NCI-H146 treated with DMSO at 0.1 percent for 48 hours (cell line): ENCODE results near the gene ABCB9.
"Not testable (repeated sequence)": the region's sequence is repeated elsewhere in the genome, so short reads cannot be mapped to it uniquely, and the experiment has no call there.

Experiments used
- DNase-seq: peaks from one replicate; lab custom pipeline; 2025; ENCODE audit not compliant: unreplicated experiment; lab: John Stamatoyannopoulos, UW

Gene ABCB9

GRCh38 chr12:122903693-122904034, 62.6 kb downstream of the ABCB9 start:
- no peak for DNase-seq

- DNase-seq: no peak
These were observed 63.2 kb downstream of the ABCB9 start for GRCh38 chr12:122902854-122903692.

GRCh38 chr12:122899887-122900286, 66.4 kb downstream of the ABCB9 start:
- DNase-seq: no peak

- no peak for DNase-seq
These were observed 69.6 kb downstream of the ABCB9 start for GRCh38 chr12:122896662-122897061.

- DNase-seq: no peak
These were observed 70.3 kb downstream of the ABCB9 start, which contains the start of gene VPS37B for GRCh38 chr12:122895704-122896636. Gene VPS37B, minus strand, starts transcription at chr12:122896124. Its CDS starts 62 bp downstream, at chr12:122896062.

- DNase-seq: no peak
These were observed 71.0 kb downstream of the ABCB9 start for GRCh38 chr12:122895320-122895703.

- DNase-seq: no peak
These were observed 71.8 kb downstream of the ABCB9 start for GRCh38 chr12:122894193-122895121.

GRCh38 chr12:122893208-122894153, 72.8 kb downstream of the ABCB9 start:
- DNase-seq: no peak

- DNase-seq: not testable (repeated sequence)
These were observed 73.5 kb downstream of the ABCB9 start for GRCh38 chr12:122892724-122893123.

GRCh38 chr12:122891661-122892525, 74.4 kb downstream of the ABCB9 start:
- DNase-seq: no peak

- no peak for DNase-seq
These were observed 76.3 kb downstream of the ABCB9 start for GRCh38 chr12:122889761-122890520.

GRCh38 chr12:122888232-122888752, 78.0 kb downstream of the ABCB9 start:
- DNase-seq: no peak

GRCh38 chr12:122887819-122888212, 78.4 kb downstream of the ABCB9 start:
- no peak for DNase-seq

GRCh38 chr12:122886851-122887818, 79.1 kb downstream of the ABCB9 start:
- no peak for DNase-seq

GRCh38 chr12:122886161-122886560, 80.1 kb downstream of the ABCB9 start:
- no peak for DNase-seq

GRCh38 chr12:122884860-122885259, 81.4 kb downstream of the ABCB9 start:
- no peak for DNase-seq
